ENCODE results near the gene ZNF675. TPM values are rescaled to one million over a fixed set of nuclear protein-coding genes. Genes with fewer than 3 reads are reported as not detected.

ZNF675 gene
- total and polyA plus RNA-seq, 2 of the 13 experiments (the other 11 are each of a cell fraction or from before 2014, with no cell fraction given): 3.1 to 12.8 TPM

DNA sequence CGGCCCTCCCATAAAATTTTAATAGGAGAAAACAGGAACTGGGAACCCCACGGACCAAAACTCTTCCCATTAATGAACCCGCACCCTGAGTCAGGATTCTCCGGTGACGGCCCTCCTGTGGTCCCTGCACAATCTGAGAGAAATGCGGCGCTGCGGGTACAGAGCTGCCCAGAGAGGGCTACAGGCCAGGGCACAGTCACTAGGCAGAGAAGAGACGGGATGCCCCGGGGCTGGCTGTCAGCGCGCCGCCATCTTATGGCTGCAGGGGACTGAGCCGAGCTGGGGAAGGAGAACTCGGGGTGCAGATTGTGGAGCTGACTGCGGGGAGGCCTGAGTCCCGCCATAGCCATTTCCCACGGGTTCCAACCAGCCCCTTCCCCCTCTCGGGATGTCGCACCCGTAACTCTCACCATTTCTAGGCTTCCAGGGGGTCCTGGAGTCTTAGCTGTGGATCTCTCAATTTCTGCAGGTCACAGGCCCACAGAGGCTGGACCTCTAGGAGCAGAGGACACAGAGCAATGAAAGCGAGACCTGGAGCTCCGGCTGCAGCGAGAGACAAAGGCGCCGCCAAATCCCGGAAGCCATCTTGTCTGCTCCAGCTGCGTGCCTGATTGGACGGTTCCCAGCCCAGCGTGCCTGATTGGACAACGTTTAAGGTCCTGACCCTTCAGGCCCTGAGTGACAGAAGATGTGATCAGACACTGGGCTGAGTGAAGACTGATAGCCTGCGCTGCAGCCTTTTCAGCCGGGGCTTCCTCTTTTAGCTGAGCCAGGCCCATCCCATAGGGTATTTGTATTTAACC lies at the start of gene ZNF675 (continued):
- TF ChIP-seq ZNF646 (CRISPR knock-in tag; IDR thresholded peaks at IDR 0.05) (no peak), PBX2 (CRISPR knock-in tag; IDR thresholded peaks at IDR 0.05) (peak; percentile 42; the same call in 1 of the 2 replicates), HNRNPLL (IDR thresholded peaks at IDR 0.05; ENCODE audit: low read depth, low read length, poor library complexity, severe bottlenecking) (peak; percentile 36), POLR2A (IDR thresholded peaks at IDR 0.05; ENCODE audit: insufficient read depth in 1 of 2, low read depth in 2 of 2, low read length in 2 of 2) (peak; percentile 64 to 90), NRL (CRISPR knock-in tag; IDR thresholded peaks at IDR 0.05; ENCODE audit: borderline replicate concordance) (0 out of 2 replicates have a peak, but pooled peaks have one; percentile 9), MYC (CRISPR knock-in tag; IDR thresholded peaks at IDR 0.05; ENCODE audit: borderline replicate concordance) (no peak), ZNF350 (CRISPR knock-in tag; IDR thresholded peaks at IDR 0.05; ENCODE audit: borderline replicate concordance, low read depth) (0 out of 2 replicates have a peak, but pooled peaks have one; percentile 31), PAXIP1 (CRISPR knock-in tag; conservative IDR thresholded peaks at IDR 0.05) (no peak), ZNF292 (CRISPR knock-in tag; IDR thresholded peaks at IDR 0.05; ENCODE audit: borderline replicate concordance, low read depth) (peak; percentile 34; the same call in 1 of the 2 replicates), TOPORS (CRISPR knock-in tag; IDR thresholded peaks at IDR 0.05) (no peak), ASH2L (IDR thresholded peaks at IDR 0.05; ENCODE audit: insufficient read length, low read depth, low read length) (peak; percentile 58), SIN3A (IDR thresholded peaks at IDR 0.05; ENCODE audit: borderline replicate concordance, low read depth, low read length) (peak; percentile 93), KLF11 (CRISPR knock-in tag; IDR thresholded peaks at IDR 0.05) (no peak), ZSCAN31 (CRISPR knock-in tag; IDR thresholded peaks at IDR 0.05; ENCODE audit: low read depth) (no peak), ELF3 (CRISPR knock-in tag; IDR thresholded peaks at IDR 0.05) (peak; percentile 38; the same call in 1 of the 2 replicates)
- TF ChIP-seq, protein P1, sequence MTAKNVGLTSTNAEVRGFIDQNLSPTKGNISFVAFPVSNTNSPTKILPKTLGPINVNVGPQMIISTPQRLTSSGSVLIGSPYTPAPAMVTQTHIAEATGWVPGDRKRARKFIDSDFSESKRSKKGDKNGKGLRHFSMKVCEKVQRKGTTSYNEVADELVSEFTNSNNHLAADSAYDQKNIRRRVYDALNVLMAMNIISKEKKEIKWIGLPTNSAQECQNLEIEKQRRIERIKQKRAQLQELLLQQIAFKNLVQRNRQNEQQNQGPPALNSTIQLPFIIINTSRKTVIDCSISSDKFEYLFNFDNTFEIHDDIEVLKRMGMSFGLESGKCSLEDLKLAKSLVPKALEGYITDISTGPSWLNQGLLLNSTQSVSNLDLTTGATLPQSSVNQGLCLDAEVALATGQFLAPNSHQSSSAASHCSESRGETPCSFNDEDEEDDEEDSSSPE (CRISPR knock-in tag; IDR thresholded peaks at IDR 0.05): peak; percentile 46

Data from HepG2 (cell line).